GM19193 (cell line): ENCODE results near the gene SGCD.

Experiments used
- POLR2A ChIP-seq: IDR thresholded peaks from 4 replicates; pipeline ENCODE4 v1.6.1; 2011; ENCODE audit not compliant: insufficient read depth, insufficient read length; ENCODE audit errors: extremely low read depth

The SGCD gene

GRCh38 chr5:156339139-156339841 is 12.3 kb downstream of the SGCD start:
- TF ChIP-seq POLR2A, result no peak

GRCh38 chr5:156340893-156341292 is 13.9 kb downstream of the SGCD start:
- TF ChIP-seq POLR2A, result no peak

GRCh38 chr5:156350256-156350655 is 23.3 kb downstream of the SGCD start:
- no peak for TF ChIP-seq POLR2A

- TF ChIP-seq POLR2A, result no peak
Measured at GRCh38 chr5:156351423-156351822, 24.5 kb downstream of the SGCD start.

- TF ChIP-seq POLR2A, result no peak
Measured at GRCh38 chr5:156354571-156354970, 27.6 kb downstream of the SGCD start.

GRCh38 chr5:156356238-156356637 is 29.3 kb downstream of the SGCD start:
- no peak for TF ChIP-seq POLR2A

- no peak for TF ChIP-seq POLR2A
Measured at GRCh38 chr5:156359476-156359875, 32.5 kb downstream of the SGCD start.

- TF ChIP-seq POLR2A, result no peak
Measured at GRCh38 chr5:156361436-156362109, 34.6 kb downstream of the SGCD start.

GRCh38 chr5:156363861-156364260 is 36.9 kb downstream of the SGCD start:
- no peak for TF ChIP-seq POLR2A

GRCh38 chr5:156366521-156366920 is 39.6 kb downstream of the SGCD start:
- TF ChIP-seq POLR2A, result no peak

- TF ChIP-seq POLR2A, result no peak
Measured at GRCh38 chr5:156367597-156367996, 40.6 kb downstream of the SGCD start.

GRCh38 chr5:156375895-156376495 is 49.0 kb downstream of the SGCD start:
- no peak for TF ChIP-seq POLR2A

- TF ChIP-seq POLR2A, result no peak
Measured at GRCh38 chr5:156376751-156377150, 49.8 kb downstream of the SGCD start.

- no peak for TF ChIP-seq POLR2A
Measured at GRCh38 chr5:156378159-156378558, 51.2 kb downstream of the SGCD start.

- TF ChIP-seq POLR2A, result no peak
Measured at GRCh38 chr5:156379206-156379605, 52.2 kb downstream of the SGCD start.

- no peak for TF ChIP-seq POLR2A
Measured at GRCh38 chr5:156380848-156381247, 53.9 kb downstream of the SGCD start.
